ENCODE results near the gene CNGA3. TPM values are rescaled to one million over a fixed set of nuclear protein-coding genes. Genes with fewer than 3 reads are reported as not detected.

Gene CNGA3
- polyA plus RNA-seq, 2 donors = 0.02 to 0.05 TPM

- H3K4me1 ChIP-seq (ENCODE audit: control insufficient read depth in 2 of 2, insufficient read depth in 2 of 2, low read length in 1 of 2) = peaks cover 5 to 6% of the 10 kb centered on the region in 2 donors
- H3K27me3 ChIP-seq (ENCODE audit: control insufficient read depth in 1 of 2, insufficient read depth in 2 of 2, low read length in 2 of 2) = peaks cover 8 to 29% of the 10 kb centered on the region in 2 donors
- H3K4me3 ChIP-seq (ENCODE audit: low read depth in 1 of 2, low read length in 2 of 2) = no peak overlapping the region
- H3K27ac ChIP-seq (ENCODE audit: low read depth in 2 of 2, low read length in 1 of 2) = no peak overlapping the region
- WGBS, 2 donors = 8 to 10% methylated on average over 54 of the region's 54 CpGs
- H3K9me3 ChIP-seq (ENCODE audit: control insufficient read depth in 2 of 2, insufficient read depth in 1 of 2, low read depth in 1 of 2, low read length in 1 of 2) = peaks cover 0 to 6% of the 10 kb centered on the region in 2 donors
- no peaks in the 10 kb centered on the region for H3K36me3 ChIP-seq (ENCODE audit: control insufficient read depth in 2 of 2, insufficient read depth in 2 of 2, low read length in 1 of 2)
Measured at GRCh38 chr2:98347298-98348065, 1.2 kb downstream of the CNGA3 start.

GRCh38 chr2:98348066-98348561, 1.9 kb downstream of the CNGA3 start:
- Histone ChIP-seq H3K4me1 (ENCODE audit: control insufficient read depth in 2 of 2, insufficient read depth in 2 of 2, low read length in 1 of 2) (peaks cover 5 to 6% of the 10 kb centered on the region in 2 donors), H3K4me3 (ENCODE audit: low read depth in 1 of 2, low read length in 2 of 2) (no peak overlapping the region), H3K27me3 (ENCODE audit: control insufficient read depth in 1 of 2, insufficient read depth in 2 of 2, low read length in 2 of 2) (peaks cover 8 to 29% of the 10 kb centered on the region in 2 donors), H3K9me3 (ENCODE audit: control insufficient read depth in 2 of 2, insufficient read depth in 1 of 2, low read depth in 1 of 2, low read length in 1 of 2) (peaks cover 0 to 6% of the 10 kb centered on the region in 2 donors), H3K36me3 (ENCODE audit: control insufficient read depth in 2 of 2, insufficient read depth in 2 of 2, low read length in 1 of 2) (no peaks in the 10 kb centered on the region), H3K27ac (ENCODE audit: low read depth in 2 of 2, low read length in 1 of 2) (no peak overlapping the region)
- 12 to 14% methylated on average over 15 of the region's 15 CpGs for WGBS, 2 donors

DNA sequence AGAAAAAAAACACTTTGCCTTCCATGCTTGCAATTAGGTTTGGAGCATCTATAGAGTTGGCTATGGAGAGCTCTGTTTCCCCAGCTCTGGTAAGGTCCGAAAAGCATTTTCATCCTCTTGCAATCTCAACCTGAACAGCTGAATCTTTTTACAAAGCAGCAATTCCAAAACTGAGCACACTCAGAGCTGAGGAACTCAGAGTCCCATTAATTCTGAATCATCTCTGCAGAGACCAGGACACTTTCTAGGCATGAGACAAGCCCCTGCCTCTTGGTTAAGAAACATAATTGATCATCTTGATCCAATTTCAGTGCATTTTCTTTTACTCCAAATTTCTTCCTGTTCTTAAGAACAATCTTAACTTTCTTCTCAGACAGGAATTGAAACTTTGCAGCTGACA, 4.2 kb downstream of the CNGA3 start:
- H3K36me3 ChIP-seq (ENCODE audit: control insufficient read depth in 2 of 2, insufficient read depth in 2 of 2, low read length in 1 of 2) = no peaks in the 10 kb centered on the region
- 89 to 93% methylated on average over 1 of the region's 1 CpG for WGBS, 2 donors
- H3K27me3 ChIP-seq (ENCODE audit: control insufficient read depth in 1 of 2, insufficient read depth in 2 of 2, low read length in 2 of 2) = peaks cover 8 to 25% of the 10 kb centered on the region in 2 donors
- no peak overlapping the region for H3K27ac ChIP-seq (ENCODE audit: low read depth in 2 of 2, low read length in 1 of 2)
- peaks cover 0 to 9% of the 10 kb centered on the region in 2 donors for H3K9me3 ChIP-seq (ENCODE audit: control insufficient read depth in 2 of 2, insufficient read depth in 1 of 2, low read depth in 1 of 2, low read length in 1 of 2)
- H3K4me1 ChIP-seq (ENCODE audit: control insufficient read depth in 2 of 2, insufficient read depth in 2 of 2, low read length in 1 of 2) = peaks cover 5 to 6% of the 10 kb centered on the region in 2 donors
- no peak overlapping the region for H3K4me3 ChIP-seq (ENCODE audit: low read depth in 1 of 2, low read length in 2 of 2)

DNA sequence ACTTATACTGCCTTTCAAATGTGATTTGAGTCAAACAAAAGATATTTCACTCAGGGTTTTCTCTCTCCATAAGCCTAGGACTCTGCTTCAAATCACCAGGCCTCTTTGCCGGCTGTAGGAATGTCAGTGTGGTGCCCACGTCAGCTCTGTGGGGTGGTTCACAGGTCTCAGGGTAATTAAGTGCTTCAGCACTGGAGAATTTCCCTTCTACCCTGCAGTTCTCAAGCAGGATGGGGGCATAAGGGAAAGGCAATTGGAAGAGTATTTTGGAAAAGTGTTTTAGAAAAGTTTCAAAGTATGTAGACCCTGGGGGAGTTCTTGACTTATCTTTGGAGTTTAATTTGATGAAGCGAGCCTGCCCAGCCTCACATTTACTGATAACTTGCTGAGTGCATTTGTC, 9.6 kb downstream of the CNGA3 start:
- Histone ChIP-seq H3K36me3 (ENCODE audit: control insufficient read depth in 2 of 2, insufficient read depth in 2 of 2, low read length in 1 of 2) (no peaks in the 10 kb centered on the region), H3K4me1 (ENCODE audit: control insufficient read depth in 2 of 2, insufficient read depth in 2 of 2, low read length in 1 of 2) (no peaks in the 10 kb centered on the region), H3K4me3 (ENCODE audit: low read depth in 1 of 2, low read length in 2 of 2) (no peak overlapping the region), H3K9me3 (ENCODE audit: control insufficient read depth in 2 of 2, insufficient read depth in 1 of 2, low read depth in 1 of 2, low read length in 1 of 2) (peaks cover 0 to 3% of the 10 kb centered on the region in 2 donors), H3K27ac (ENCODE audit: low read depth in 2 of 2, low read length in 1 of 2) (no peak overlapping the region), H3K27me3 (ENCODE audit: control insufficient read depth in 1 of 2, insufficient read depth in 2 of 2, low read length in 2 of 2) (peaks cover 0 to 3% of the 10 kb centered on the region in 2 donors)
- 67% methylated on average over 3 of the region's 3 CpGs for WGBS, 2 donors

DNA sequence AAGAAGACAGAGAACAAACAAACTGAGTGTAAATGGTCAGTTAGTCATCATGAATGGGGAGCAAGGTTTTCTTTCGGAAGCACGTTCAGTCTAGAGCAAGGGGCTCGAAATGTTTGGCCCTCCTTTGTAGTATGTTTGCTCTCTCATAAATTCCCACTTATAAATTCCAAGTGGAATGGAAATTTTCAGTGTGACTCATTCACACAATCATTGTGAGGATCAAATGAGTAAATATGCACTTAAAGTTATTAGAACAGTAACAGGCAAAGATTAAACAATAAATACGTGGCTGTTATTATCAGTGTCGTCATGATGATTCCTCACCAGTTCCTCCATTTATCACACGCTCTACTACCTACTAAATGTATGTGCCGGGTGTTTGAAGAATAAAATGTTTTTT, 10.5 kb downstream of the CNGA3 start:
- no peak overlapping the region for H3K4me3 ChIP-seq (ENCODE audit: low read depth in 1 of 2, low read length in 2 of 2)
- H3K36me3 ChIP-seq (ENCODE audit: control insufficient read depth in 2 of 2, insufficient read depth in 2 of 2, low read length in 1 of 2) = no peaks in the 10 kb centered on the region
- no peaks in the 10 kb centered on the region for H3K4me1 ChIP-seq (ENCODE audit: control insufficient read depth in 2 of 2, insufficient read depth in 2 of 2, low read length in 1 of 2)
- H3K9me3 ChIP-seq (ENCODE audit: control insufficient read depth in 2 of 2, insufficient read depth in 1 of 2, low read depth in 1 of 2, low read length in 1 of 2) = peaks cover 0 to 3% of the 10 kb centered on the region in 2 donors
- no peak overlapping the region for H3K27ac ChIP-seq (ENCODE audit: low read depth in 2 of 2, low read length in 1 of 2)
- 53 to 56% methylated on average over 7 of the region's 7 CpGs for WGBS, 2 donors
- H3K27me3 ChIP-seq (ENCODE audit: control insufficient read depth in 1 of 2, insufficient read depth in 2 of 2, low read length in 2 of 2) = no peaks in the 10 kb centered on the region

- H3K9me3 ChIP-seq (ENCODE audit: control insufficient read depth in 2 of 2, insufficient read depth in 1 of 2, low read depth in 1 of 2, low read length in 1 of 2) = peaks cover 0 to 3% of the 10 kb centered on the region in 2 donors
- no peaks in the 10 kb centered on the region for H3K36me3 ChIP-seq (ENCODE audit: control insufficient read depth in 2 of 2, insufficient read depth in 2 of 2, low read length in 1 of 2)
- H3K27ac ChIP-seq (ENCODE audit: low read depth in 2 of 2, low read length in 1 of 2) = no peak overlapping the region
- H3K27me3 ChIP-seq (ENCODE audit: control insufficient read depth in 1 of 2, insufficient read depth in 2 of 2, low read length in 2 of 2) = no peaks in the 10 kb centered on the region
- no peak overlapping the region for H3K4me3 ChIP-seq (ENCODE audit: low read depth in 1 of 2, low read length in 2 of 2)
- no peaks in the 10 kb centered on the region for H3K4me1 ChIP-seq (ENCODE audit: control insufficient read depth in 2 of 2, insufficient read depth in 2 of 2, low read length in 1 of 2)
- WGBS, 2 donors = 66 to 80% methylated on average over 3 of the region's 3 CpGs
Measured at GRCh38 chr2:98357849-98358248, 11.6 kb downstream of the CNGA3 start.

DNA sequence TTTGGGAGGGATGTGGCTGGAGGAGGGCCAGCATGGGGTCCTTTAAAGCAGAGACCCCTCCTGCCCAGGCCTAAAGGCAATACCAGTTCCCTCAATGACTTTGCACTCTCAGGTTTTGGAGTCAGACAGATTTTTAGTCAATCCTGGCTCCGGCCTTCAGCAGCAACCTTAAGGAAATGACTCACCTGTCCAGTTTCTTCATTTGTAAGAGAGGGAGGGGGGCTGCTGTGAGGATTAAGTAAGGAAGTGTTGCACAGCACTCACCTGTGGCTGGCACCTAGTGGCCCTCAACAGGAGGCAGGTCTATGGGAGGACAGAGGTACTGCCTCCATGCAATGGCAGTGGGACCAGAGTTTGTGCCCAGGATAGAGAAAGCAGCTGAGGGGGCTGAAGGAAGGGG, 13.7 kb downstream of the CNGA3 start:
- no peaks in the 10 kb centered on the region for H3K4me1 ChIP-seq (ENCODE audit: control insufficient read depth in 2 of 2, insufficient read depth in 2 of 2, low read length in 1 of 2)
- no peaks in the 10 kb centered on the region for H3K9me3 ChIP-seq (ENCODE audit: control insufficient read depth in 2 of 2, insufficient read depth in 1 of 2, low read depth in 1 of 2, low read length in 1 of 2)
- no peak overlapping the region for H3K4me3 ChIP-seq (ENCODE audit: low read depth in 1 of 2, low read length in 2 of 2)
- H3K27ac ChIP-seq (ENCODE audit: low read depth in 2 of 2, low read length in 1 of 2) = no peak overlapping the region
- no peaks in the 10 kb centered on the region for H3K36me3 ChIP-seq (ENCODE audit: control insufficient read depth in 2 of 2, insufficient read depth in 2 of 2, low read length in 1 of 2)
- no peaks in the 10 kb centered on the region for H3K27me3 ChIP-seq (ENCODE audit: control insufficient read depth in 1 of 2, insufficient read depth in 2 of 2, low read length in 2 of 2)
- 80 to 89% methylated on average over 1 of the region's 1 CpG for WGBS, 2 donors

DNA sequence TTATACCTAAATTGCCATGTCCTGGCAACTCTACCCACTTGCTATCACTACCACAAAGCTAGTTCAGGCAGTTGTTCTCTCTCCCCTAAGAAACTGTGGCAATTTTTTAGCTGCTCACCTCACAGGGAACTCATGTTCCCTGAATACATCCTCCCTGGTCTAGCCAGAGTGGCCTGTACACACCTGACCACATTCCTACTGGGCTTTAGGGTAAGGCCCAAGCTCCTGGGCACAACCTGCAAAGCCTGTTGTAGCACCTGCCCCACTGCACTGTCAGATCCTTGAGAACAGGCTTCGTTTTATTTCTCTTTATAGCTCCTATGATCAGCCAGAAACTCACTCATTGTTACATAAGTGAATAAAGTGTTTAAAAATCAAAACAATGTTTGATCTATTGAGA, 21.5 kb downstream of the CNGA3 start:
- Histone ChIP-seq H3K36me3 (ENCODE audit: control insufficient read depth in 2 of 2, insufficient read depth in 2 of 2, low read length in 1 of 2) (no peaks in the 10 kb centered on the region), H3K27ac (ENCODE audit: low read depth in 2 of 2, low read length in 1 of 2) (no peak overlapping the region), H3K9me3 (ENCODE audit: control insufficient read depth in 2 of 2, insufficient read depth in 1 of 2, low read depth in 1 of 2, low read length in 1 of 2) (peaks cover 0 to 4% of the 10 kb centered on the region in 2 donors), H3K4me1 (ENCODE audit: control insufficient read depth in 2 of 2, insufficient read depth in 2 of 2, low read length in 1 of 2) (peaks cover 0 to 2% of the 10 kb centered on the region in 2 donors), H3K27me3 (ENCODE audit: control insufficient read depth in 1 of 2, insufficient read depth in 2 of 2, low read length in 2 of 2) (no peaks in the 10 kb centered on the region), H3K4me3 (ENCODE audit: low read depth in 1 of 2, low read length in 2 of 2) (no peak overlapping the region)
- WGBS, 2 donors = 41 to 56% methylated on average over 1 of the region's 1 CpG

GRCh38 chr2:98369710-98370239, 23.5 kb downstream of the CNGA3 start:
- Histone ChIP-seq H3K9me3 (ENCODE audit: control insufficient read depth in 2 of 2, insufficient read depth in 1 of 2, low read depth in 1 of 2, low read length in 1 of 2) (peaks cover 0 to 4% of the 10 kb centered on the region in 2 donors), H3K36me3 (ENCODE audit: control insufficient read depth in 2 of 2, insufficient read depth in 2 of 2, low read length in 1 of 2) (no peaks in the 10 kb centered on the region), H3K27ac (ENCODE audit: low read depth in 2 of 2, low read length in 1 of 2) (no peak overlapping the region), H3K27me3 (ENCODE audit: control insufficient read depth in 1 of 2, insufficient read depth in 2 of 2, low read length in 2 of 2) (no peaks in the 10 kb centered on the region), H3K4me1 (ENCODE audit: control insufficient read depth in 2 of 2, insufficient read depth in 2 of 2, low read length in 1 of 2) (peaks cover 0 to 2% of the 10 kb centered on the region in 2 donors), H3K4me3 (ENCODE audit: low read depth in 1 of 2, low read length in 2 of 2) (no peak overlapping the region)
- WGBS, 2 donors = 85 to 89% methylated on average over 9 of the region's 9 CpGs
